SK-N-MC (cell line): Measurements from ENCODE around the gene FARS2.

ENCODE experiments used
- EZH2 ChIP-seq: fragments of 200-600 bp; sonication (generic); IDR thresholded peaks from one replicate; pipeline ENCODE4 v1.6.1; 2017; ENCODE audit warnings: antibody characterized with exemption
- POLR2AphosphoS5 ChIP-seq: IDR thresholded peaks from 2 replicates; pipeline ENCODE4 v1.6.1; 2012; ENCODE audit warnings: mild to moderate bottlenecking, low read depth, low read length, borderline replicate concordance

DNA sequence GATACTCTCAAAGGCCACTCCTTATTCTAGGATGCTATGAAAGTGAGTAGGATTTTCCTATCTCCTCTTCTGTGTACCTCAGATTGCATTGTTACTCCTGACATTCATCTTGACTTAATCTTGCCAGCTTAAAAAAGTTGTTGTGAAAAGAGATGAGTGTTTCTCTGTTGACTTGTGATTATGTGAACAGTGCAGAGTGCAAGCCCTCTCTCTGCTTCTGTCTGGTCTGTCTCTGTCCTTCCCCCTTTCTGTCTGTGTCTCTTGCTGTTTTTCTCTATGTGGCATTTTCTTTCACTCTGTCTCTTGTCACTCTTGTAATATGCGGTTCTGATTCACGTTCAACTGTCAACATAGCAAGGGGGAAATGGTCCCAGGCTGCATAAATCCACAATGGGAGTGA, 306.6 kb downstream of the FARS2 start:
- TF ChIP-seq EZH2 (no peak), POLR2AphosphoS5 (no peak)
